Measurements from ENCODE around the gene TMEM30B.

Gene TMEM30B

GRCh38 chr14:61238611-61239245, 42.4 kb downstream of the TMEM30B start:
- Histone ChIP-seq H3K4me3 (replicated peaks; ENCODE audit: insufficient read depth, low read length) (no peak overlapping the region), H3K27me3 (ENCODE audit: insufficient read depth, poor library complexity, severe bottlenecking) (no peaks in the 10 kb centered on the region)

GRCh38 chr14:61234215-61234916, 46.8 kb downstream of the TMEM30B start:
- Histone ChIP-seq H3K27me3 (ENCODE audit: insufficient read depth, poor library complexity, severe bottlenecking) (peaks cover 2% of the 10 kb centered on the region), H3K4me3 (replicated peaks; ENCODE audit: insufficient read depth, low read length) (no peak overlapping the region), H3K27ac (replicated peaks) (no peak overlapping the region)
- DNase-seq (ENCODE audit: low read depth in 1 of 2, low spot score in 1 of 2), result no peak
- no peak for TF ChIP-seq REST (IDR thresholded peaks at IDR 0.05; ENCODE audit: insufficient replicate concordance, low read depth)
- TF ChIP-seq GABPA (IDR thresholded peaks at IDR 0.05; ENCODE audit: low read depth), result no peak
- TF ChIP-seq CTCF (IDR thresholded peaks at IDR 0.05; ENCODE audit: insufficient read depth, low read length), result no peak
- no peak for TF ChIP-seq SPI1 (IDR thresholded peaks at IDR 0.05; ENCODE audit: borderline replicate concordance, low read depth)
- no peak for TF ChIP-seq POLR2AphosphoS5 (IDR thresholded peaks at IDR 0.05; ENCODE audit: low read depth)

More at GRCh38 chr14:61238611-61239245, 42.4 kb downstream of the TMEM30B start:
- no peak for DNase-seq (ENCODE audit: low read depth in 1 of 2, low spot score in 1 of 2)
- no peak overlapping the region for H3K27ac ChIP-seq (replicated peaks)
- no peak for TF ChIP-seq POLR2AphosphoS5 (IDR thresholded peaks at IDR 0.05; ENCODE audit: low read depth)
- no peak for TF ChIP-seq SPI1 (IDR thresholded peaks at IDR 0.05; ENCODE audit: borderline replicate concordance, low read depth)
- TF ChIP-seq CTCF (IDR thresholded peaks at IDR 0.05; ENCODE audit: insufficient read depth, low read length), result no peak
- no peak for TF ChIP-seq REST (IDR thresholded peaks at IDR 0.05; ENCODE audit: insufficient replicate concordance, low read depth)
- TF ChIP-seq GABPA (IDR thresholded peaks at IDR 0.05; ENCODE audit: low read depth), result no peak

GRCh38 chr14:61233436-61233956, 47.6 kb downstream of the TMEM30B start:
- peaks cover 2% of the 10 kb centered on the region for H3K27me3 ChIP-seq (ENCODE audit: insufficient read depth, poor library complexity, severe bottlenecking)
- no peak overlapping the region for H3K4me3 ChIP-seq (replicated peaks; ENCODE audit: insufficient read depth, low read length)
- no peak for DNase-seq (ENCODE audit: low read depth in 1 of 2, low spot score in 1 of 2)
- no peak overlapping the region for H3K27ac ChIP-seq (replicated peaks)
- TF ChIP-seq REST (IDR thresholded peaks at IDR 0.05; ENCODE audit: insufficient replicate concordance, low read depth) (no peak), POLR2AphosphoS5 (IDR thresholded peaks at IDR 0.05; ENCODE audit: low read depth) (no peak), GABPA (IDR thresholded peaks at IDR 0.05; ENCODE audit: low read depth) (no peak), CTCF (IDR thresholded peaks at IDR 0.05; ENCODE audit: insufficient read depth, low read length) (no peak), SPI1 (IDR thresholded peaks at IDR 0.05; ENCODE audit: borderline replicate concordance, low read depth) (no peak)
